ENCODE data around the gene ZNF853.
"Not testable (repeated sequence)": the region's sequence is repeated elsewhere in the genome, so short reads cannot be mapped to it uniquely, and the experiment has no call there.

The ZNF853 gene

GRCh38 chr7:6624246-6624611 lies 8.8 kb downstream of the ZNF853 start:
- no peak overlapping the region for H3K4me3 ChIP-seq (ENCODE audit: low read length)

GRCh38 chr7:6628045-6628444 lies 12.6 kb downstream of the ZNF853 start:
- Histone ChIP-seq H3K4me3 (ENCODE audit: low read length) (no peak overlapping the region), H3K9ac (ENCODE audit: low read depth, low read length) (no peak overlapping the region), H3K4me1 (ENCODE audit: control insufficient read depth, insufficient read depth, low read length) (no peaks in the 10 kb centered on the region), H3K27me3 (ENCODE audit: control insufficient read depth, insufficient read depth, low read length) (no peaks in the 10 kb centered on the region), H3K9me3 (replicated peaks; ENCODE audit: low read length) (no peaks in the 10 kb centered on the region), H3K4me2 (ENCODE audit: low read length) (no peak overlapping the region), H3K36me3 (ENCODE audit: insufficient read depth, low read length) (no peaks in the 10 kb centered on the region)

More at GRCh38 chr7:6624246-6624611, 8.8 kb downstream of the ZNF853 start:
- Histone ChIP-seq H3K4me1 (ENCODE audit: control insufficient read depth, insufficient read depth, low read length) (no peaks in the 10 kb centered on the region), H3K4me2 (ENCODE audit: low read length) (no peak overlapping the region), H3K9me3 (replicated peaks; ENCODE audit: low read length) (no peaks in the 10 kb centered on the region), H3K27me3 (ENCODE audit: control insufficient read depth, insufficient read depth, low read length) (peaks cover 5% of the 10 kb centered on the region), H3K9ac (ENCODE audit: low read depth, low read length) (no peak overlapping the region), H3K36me3 (ENCODE audit: insufficient read depth, low read length) (no peaks in the 10 kb centered on the region)

DNA sequence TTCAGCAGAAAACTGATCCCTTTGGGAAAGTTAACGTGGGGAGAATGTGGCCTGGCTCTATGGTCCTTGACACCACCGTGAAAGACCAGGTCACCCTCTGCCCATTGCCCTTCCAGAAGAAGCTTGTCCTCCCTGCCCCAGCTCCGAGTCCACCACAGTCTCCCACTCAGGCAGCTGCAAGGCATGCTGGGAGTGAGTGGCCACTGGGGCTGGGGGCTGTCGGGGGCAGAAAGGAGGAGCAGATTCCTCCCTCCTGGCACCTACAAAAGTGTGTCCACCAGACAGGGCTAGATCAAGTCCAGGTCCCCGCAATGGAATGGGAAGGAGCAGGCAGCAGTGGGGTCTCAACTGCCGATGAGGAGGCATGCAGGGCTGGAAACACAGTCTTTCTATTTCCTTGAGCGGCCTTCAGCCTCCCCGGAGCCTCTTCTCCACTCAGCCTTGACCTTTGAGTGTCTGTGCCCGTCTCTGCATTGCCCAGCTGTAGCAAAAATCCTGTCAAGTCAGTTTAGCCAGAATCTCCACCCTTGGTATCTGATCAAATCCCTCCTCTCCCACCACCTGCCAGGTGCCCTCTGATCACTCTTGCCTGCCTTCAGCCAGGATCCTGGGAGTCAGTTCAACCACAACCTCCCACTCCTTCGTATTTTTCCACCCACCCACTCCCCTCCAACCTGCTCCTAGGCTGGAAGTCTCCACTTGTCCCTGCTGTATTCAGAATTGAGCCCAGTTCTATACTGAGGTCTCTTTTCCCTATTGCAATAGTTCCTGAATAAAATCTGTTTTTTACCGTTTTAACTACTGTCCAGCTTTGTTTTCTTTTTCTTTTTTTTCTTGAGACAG lies 14.8 kb downstream of the ZNF853 start:
- no peaks in the 10 kb centered on the region for H3K4me1 ChIP-seq (ENCODE audit: control insufficient read depth, insufficient read depth, low read length)
- H3K9me3 ChIP-seq (replicated peaks; ENCODE audit: low read length): no peaks in the 10 kb centered on the region
- no peak overlapping the region for H3K4me2 ChIP-seq (ENCODE audit: low read length)
- no peak overlapping the region for H3K4me3 ChIP-seq (ENCODE audit: low read length)
- no peaks in the 10 kb centered on the region for H3K27me3 ChIP-seq (ENCODE audit: control insufficient read depth, insufficient read depth, low read length)
- H3K36me3 ChIP-seq (ENCODE audit: insufficient read depth, low read length): no peaks in the 10 kb centered on the region
- H3K9ac ChIP-seq (ENCODE audit: low read depth, low read length): no peak overlapping the region

DNA sequence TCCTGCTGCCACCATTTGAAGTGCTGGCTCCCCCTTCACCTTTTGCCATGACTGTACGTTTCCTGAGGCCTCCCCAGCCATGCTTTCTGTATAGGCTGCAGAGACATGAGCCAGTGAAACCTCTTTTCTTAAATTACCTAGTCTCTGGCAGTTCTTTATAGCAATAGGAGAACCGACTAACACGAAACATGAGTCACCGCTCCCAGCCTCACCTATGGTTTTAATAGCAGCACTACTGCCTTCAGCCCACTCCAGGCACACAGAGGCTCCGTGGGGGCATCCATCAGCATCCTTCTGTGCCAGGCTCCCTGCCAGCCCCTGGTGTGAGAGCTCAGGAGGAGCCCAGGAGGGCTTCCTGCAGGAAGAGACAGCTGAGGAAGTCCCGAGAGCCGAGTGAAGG lies 16.2 kb downstream of the ZNF853 start:
- Histone ChIP-seq H3K9me3 (replicated peaks; ENCODE audit: low read length) (no peaks in the 10 kb centered on the region), H3K9ac (ENCODE audit: low read depth, low read length) (no peak overlapping the region), H3K36me3 (ENCODE audit: insufficient read depth, low read length) (no peaks in the 10 kb centered on the region), H3K27me3 (ENCODE audit: control insufficient read depth, insufficient read depth, low read length) (no peaks in the 10 kb centered on the region), H3K4me2 (ENCODE audit: low read length) (no peak overlapping the region), H3K4me3 (ENCODE audit: low read length) (no peak overlapping the region), H3K4me1 (ENCODE audit: control insufficient read depth, insufficient read depth, low read length) (peaks cover 4% of the 10 kb centered on the region)

DNA sequence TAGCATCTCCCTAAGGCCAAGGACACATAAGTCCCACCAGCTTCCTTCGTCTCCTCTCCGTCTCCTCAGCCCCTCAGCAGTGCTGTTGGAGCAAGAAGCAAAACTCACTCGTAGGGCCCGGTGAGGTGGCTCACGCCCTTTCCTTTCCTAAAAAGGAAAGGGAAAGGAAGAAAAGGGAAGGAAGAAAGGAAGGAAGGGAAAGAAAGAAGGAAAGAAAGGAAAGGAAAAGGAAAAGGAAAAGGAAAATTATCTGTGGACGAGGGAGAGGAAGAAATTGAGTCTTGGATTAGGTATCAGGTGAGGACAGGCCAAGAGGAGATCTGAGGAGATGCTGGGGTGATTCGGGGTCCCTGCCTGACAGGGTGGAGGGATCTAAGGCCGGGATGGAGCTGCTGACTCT lies 18.6 kb downstream of the ZNF853 start:
- Histone ChIP-seq H3K27me3 (ENCODE audit: control insufficient read depth, insufficient read depth, low read length) (no peaks in the 10 kb centered on the region), H3K4me1 (ENCODE audit: control insufficient read depth, insufficient read depth, low read length) (peaks cover 15% of the 10 kb centered on the region), H3K9ac (ENCODE audit: low read depth, low read length) (no peak overlapping the region), H3K4me3 (ENCODE audit: low read length) (no peak overlapping the region), H3K36me3 (ENCODE audit: insufficient read depth, low read length) (peaks cover 5% of the 10 kb centered on the region), H3K9me3 (replicated peaks; ENCODE audit: low read length) (no peaks in the 10 kb centered on the region), H3K4me2 (ENCODE audit: low read length) (no peak overlapping the region)

DNA sequence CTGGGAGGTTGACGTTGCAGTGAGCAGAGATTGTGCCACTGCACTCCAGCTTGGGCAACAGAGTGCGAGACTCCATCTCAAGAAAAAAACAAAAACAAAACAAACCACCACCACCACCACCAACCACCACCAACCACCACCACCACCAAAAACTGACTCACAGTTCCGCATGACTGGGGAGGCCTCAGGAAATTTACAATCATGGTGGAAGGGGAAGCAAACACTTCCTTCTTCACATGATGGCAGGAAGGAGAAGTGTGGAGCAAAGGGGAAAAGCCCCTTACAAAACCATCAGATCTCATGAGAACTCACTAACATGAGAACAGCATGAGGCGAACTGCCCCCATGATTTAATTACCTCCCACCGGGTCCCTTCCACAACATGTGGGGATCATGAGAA lies 19.6 kb downstream of the ZNF853 start:
- H3K9ac ChIP-seq (ENCODE audit: low read depth, low read length); H3K4me2 ChIP-seq (ENCODE audit: low read length); H3K4me3 ChIP-seq (ENCODE audit: low read length); H3K9me3 ChIP-seq (replicated peaks; ENCODE audit: low read length); H3K27me3 ChIP-seq (ENCODE audit: control insufficient read depth, insufficient read depth, low read length): not testable (repeated sequence)
- peaks cover 14% of the 10 kb centered on the region for H3K36me3 ChIP-seq (ENCODE audit: insufficient read depth, low read length)
- H3K4me1 ChIP-seq (ENCODE audit: control insufficient read depth, insufficient read depth, low read length): peaks cover 15% of the 10 kb centered on the region

DNA sequence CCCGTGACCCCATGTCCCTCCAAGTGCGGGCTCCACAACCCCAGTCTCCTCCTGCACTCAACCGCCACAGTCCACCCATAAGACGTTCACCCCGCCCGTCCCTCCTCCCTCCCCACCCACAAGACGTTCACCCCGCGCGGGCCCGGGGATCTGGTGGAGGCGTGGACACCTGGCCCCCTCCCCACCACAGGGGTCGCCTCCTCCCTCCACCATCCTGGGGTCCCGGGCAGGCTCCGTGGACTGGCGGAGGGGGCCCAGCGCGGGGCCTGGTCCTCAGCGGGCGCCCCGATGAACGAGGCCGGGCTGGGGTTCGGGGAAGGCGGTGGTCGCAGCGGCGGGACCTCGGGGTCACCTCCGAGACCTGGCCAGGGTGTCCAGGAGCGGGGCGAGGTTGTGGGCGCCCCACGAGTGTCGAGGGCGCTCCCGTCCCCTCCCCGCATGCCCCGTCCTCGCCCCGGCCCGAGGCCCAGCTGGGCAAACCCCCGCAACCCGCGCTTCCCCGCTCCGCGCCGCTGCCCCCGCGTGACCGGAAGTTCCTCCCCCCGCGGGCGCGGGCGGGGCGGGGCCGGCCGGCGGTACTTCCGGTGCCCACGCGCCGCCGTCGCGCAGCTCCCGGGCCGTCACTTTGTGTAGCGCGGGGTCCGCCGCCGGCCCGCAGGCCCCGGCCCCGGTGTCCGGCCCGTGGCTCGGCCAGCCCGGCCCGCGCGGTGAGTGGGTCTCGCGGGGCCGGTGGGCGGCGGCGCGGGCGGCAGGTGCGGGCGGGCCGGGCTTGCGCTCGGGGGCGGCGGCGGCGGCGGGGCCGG lies 21.5 kb downstream of the ZNF853 start, which contains the start of gene ZNF316:
TSS of gene ZNF316 (plus strand) at position 578 of the 803 bp plus-strand sequence. CDS start 5,092 bp downstream, outside the sequence.
- Histone ChIP-seq H3K9ac (ENCODE audit: low read depth, low read length) (peak within 1 kb of the TSS; percentile 91), H3K4me2 (ENCODE audit: low read length) (peak within 1 kb of the TSS; percentile 98), H3K4me1 (ENCODE audit: control insufficient read depth, insufficient read depth, low read length) (peaks cover 15% of the 10 kb centered on the region), H3K9me3 (replicated peaks; ENCODE audit: low read length) (no peaks in the 10 kb centered on the region), H3K4me3 (ENCODE audit: low read length) (peak within 1 kb of the TSS; percentile 76), H3K36me3 (ENCODE audit: insufficient read depth, low read length) (peaks cover 29% of the 10 kb centered on the region), H3K27me3 (ENCODE audit: control insufficient read depth, insufficient read depth, low read length) (no peaks in the 10 kb centered on the region)

- Histone ChIP-seq H3K4me2 (ENCODE audit: low read length) (peak overlapping the region; percentile 98), H3K9ac (ENCODE audit: low read depth, low read length) (peak overlapping the region; percentile 82), H3K4me3 (ENCODE audit: low read length) (peak overlapping the region; percentile 76), H3K9me3 (replicated peaks; ENCODE audit: low read length) (no peaks in the 10 kb centered on the region), H3K36me3 (ENCODE audit: insufficient read depth, low read length) (peaks cover 29% of the 10 kb centered on the region), H3K27me3 (ENCODE audit: control insufficient read depth, insufficient read depth, low read length) (no peaks in the 10 kb centered on the region), H3K4me1 (ENCODE audit: control insufficient read depth, insufficient read depth, low read length) (peaks cover 15% of the 10 kb centered on the region)
Observed at GRCh38 chr7:6637544-6638229, 22.3 kb downstream of the ZNF853 start.

DNA sequence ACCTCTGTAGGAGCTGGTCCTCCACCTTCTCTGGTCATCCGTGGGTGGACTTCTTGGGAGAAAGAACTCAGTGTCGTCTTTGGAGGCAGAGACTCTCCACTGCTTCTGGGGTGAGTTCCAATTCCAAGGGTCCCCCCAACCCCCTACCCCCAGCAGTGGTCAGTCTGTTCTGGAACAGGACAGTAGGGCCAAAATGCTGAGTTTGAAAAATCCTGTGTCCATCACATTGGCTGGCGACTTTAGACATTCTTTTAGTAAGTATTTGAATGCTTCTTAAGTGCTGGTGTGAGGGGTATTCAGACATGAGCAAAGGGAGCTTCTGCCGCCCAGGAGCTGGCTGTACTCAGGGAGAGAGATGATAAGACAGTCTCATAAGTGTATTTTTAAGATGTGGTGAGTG lies 23.6 kb downstream of the ZNF853 start:
- peaks cover 15% of the 10 kb centered on the region for H3K4me1 ChIP-seq (ENCODE audit: control insufficient read depth, insufficient read depth, low read length)
- H3K9ac ChIP-seq (ENCODE audit: low read depth, low read length): no peak overlapping the region
- peaks cover 39% of the 10 kb centered on the region for H3K36me3 ChIP-seq (ENCODE audit: insufficient read depth, low read length)
- no peaks in the 10 kb centered on the region for H3K27me3 ChIP-seq (ENCODE audit: control insufficient read depth, insufficient read depth, low read length)
- H3K4me3 ChIP-seq (ENCODE audit: low read length): peak overlapping the region; percentile 76
- no peaks in the 10 kb centered on the region for H3K9me3 ChIP-seq (replicated peaks; ENCODE audit: low read length)
- peak overlapping the region; percentile 98 for H3K4me2 ChIP-seq (ENCODE audit: low read length)

GRCh38 chr7:6639627-6640026 lies 24.2 kb downstream of the ZNF853 start:
- Histone ChIP-seq H3K4me1 (ENCODE audit: control insufficient read depth, insufficient read depth, low read length) (peaks cover 15% of the 10 kb centered on the region), H3K9me3 (replicated peaks; ENCODE audit: low read length) (no peaks in the 10 kb centered on the region), H3K9ac (ENCODE audit: low read depth, low read length) (no peak overlapping the region), H3K4me2 (ENCODE audit: low read length) (no peak overlapping the region), H3K4me3 (ENCODE audit: low read length) (no peak overlapping the region), H3K36me3 (ENCODE audit: insufficient read depth, low read length) (peaks cover 45% of the 10 kb centered on the region), H3K27me3 (ENCODE audit: control insufficient read depth, insufficient read depth, low read length) (no peaks in the 10 kb centered on the region)

DNA sequence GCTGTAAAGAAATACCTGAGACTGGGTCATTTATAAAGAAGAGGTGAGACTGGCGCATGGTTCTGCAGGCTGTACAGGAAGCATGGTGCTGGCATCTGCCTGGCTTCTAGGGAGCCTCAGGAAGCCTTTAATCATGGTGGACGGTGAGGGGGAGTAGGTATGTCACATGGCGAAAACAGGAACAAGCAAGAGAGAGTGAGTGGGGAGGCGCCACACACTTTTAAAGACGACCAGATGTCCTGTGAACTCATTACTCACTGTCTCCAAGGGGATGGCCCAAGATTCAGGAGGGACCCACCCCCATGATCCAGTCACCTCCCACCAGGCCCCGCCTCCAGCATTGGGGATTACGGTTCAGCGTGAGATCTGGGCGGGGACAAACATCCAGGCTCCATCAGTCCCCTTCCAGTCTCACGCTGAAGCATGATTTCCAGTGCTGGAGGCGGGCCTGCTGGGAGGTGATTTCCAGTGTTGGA lies 24.9 kb downstream of the ZNF853 start:
- H3K9ac ChIP-seq (ENCODE audit: low read depth, low read length): no peak overlapping the region
- H3K36me3 ChIP-seq (ENCODE audit: insufficient read depth, low read length): peaks cover 50% of the 10 kb centered on the region
- no peaks in the 10 kb centered on the region for H3K9me3 ChIP-seq (replicated peaks; ENCODE audit: low read length)
- peaks cover 15% of the 10 kb centered on the region for H3K4me1 ChIP-seq (ENCODE audit: control insufficient read depth, insufficient read depth, low read length)
- no peaks in the 10 kb centered on the region for H3K27me3 ChIP-seq (ENCODE audit: control insufficient read depth, insufficient read depth, low read length)
- no peak overlapping the region for H3K4me3 ChIP-seq (ENCODE audit: low read length)
- no peak overlapping the region for H3K4me2 ChIP-seq (ENCODE audit: low read length)
